SK-N-MC (cell line): ENCODE data around the gene NFATC3.

ENCODE experiments used
- EZH2 ChIP-seq: fragments of 200-600 bp; sonication (generic); IDR thresholded peaks from one replicate; pipeline ENCODE4 v1.6.1; 2017; ENCODE audit warnings: antibody characterized with exemption
- POLR2AphosphoS5 ChIP-seq: IDR thresholded peaks from 2 replicates; pipeline ENCODE4 v1.6.1; 2012; ENCODE audit warnings: mild to moderate bottlenecking, low read depth, low read length, borderline replicate concordance

DNA sequence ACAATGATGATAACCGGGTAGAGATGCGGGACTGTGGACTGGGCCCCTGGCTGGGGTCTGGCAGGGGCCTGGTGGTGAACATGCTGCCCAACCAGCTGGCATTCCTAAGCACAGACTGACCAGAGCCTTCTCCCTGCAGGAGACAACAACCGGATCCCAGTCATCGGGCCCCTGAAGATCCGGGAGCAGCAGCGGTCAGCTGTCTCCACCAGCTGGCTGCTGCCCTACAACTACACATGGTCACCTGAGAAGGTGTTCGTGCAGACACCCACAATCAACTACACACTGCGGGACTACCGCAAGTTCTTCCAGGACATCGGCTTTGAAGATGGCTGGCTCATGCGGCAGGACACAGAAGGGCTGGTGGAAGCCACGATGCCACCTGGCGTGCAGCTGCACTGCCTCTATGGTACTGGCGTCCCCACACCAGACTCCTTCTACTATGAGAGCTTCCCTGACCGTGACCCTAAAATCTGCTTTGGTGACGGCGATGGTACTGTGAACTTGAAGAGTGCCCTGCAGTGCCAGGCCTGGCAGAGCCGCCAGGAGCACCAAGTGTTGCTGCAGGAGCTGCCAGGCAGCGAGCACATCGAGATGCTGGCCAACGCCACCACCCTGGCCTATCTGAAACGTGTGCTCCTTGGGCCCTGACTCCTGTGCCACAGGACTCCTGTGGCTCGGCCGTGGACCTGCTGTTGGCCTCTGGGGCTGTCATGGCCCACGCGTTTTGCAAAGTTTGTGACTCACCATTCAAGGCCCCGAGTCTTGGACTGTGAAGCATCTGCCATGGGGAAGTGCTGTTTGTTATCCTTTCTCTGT lies 174.0 kb downstream of the NFATC3 start:
- no peak for TF ChIP-seq POLR2AphosphoS5
- TF ChIP-seq EZH2: no peak
